IMR-90 (cell line): ENCODE results near the gene SERPINA1. TPM values are rescaled to one million over a fixed set of nuclear protein-coding genes. Genes with fewer than 3 reads are reported as not detected.

Source experiments
- ATAC-seq: fragments of 200-7000 bp; cut with Tn5 transposase; 2 replicates; pipeline ENCODE4 v1.9.1; 2020; ENCODE audit warnings: low read depth, mild to moderate bottlenecking, moderate library complexity
- BruUV-seq: library from RNA; stranded (reverse); fragments of 400-500 nt; replicated peaks from 2 replicates; lab custom pipeline; 2021; lab: Mats Ljungman, UMichigan
- CTCF ChIA-PET: fragments of 300-600 bp; formaldehyde crosslinking; extraction: SDS; loops from one replicate; lab custom pipeline; 2021; ENCODE audit warnings: antibody characterized with exemption; lab: Yijun Ruan, JAX
- POLR2A ChIA-PET: fragments of 300-600 bp; sonication (Branson Sonifier 250); formaldehyde crosslinking; loops from one replicate; lab custom pipeline; 2022; ENCODE audit warnings: antibody characterized with exemption; ENCODE audit not compliant: unreplicated experiment; lab: Charles Lee
- DNase-seq: peaks from one replicate; pipeline ENCODE4 v3.0.0; 2013
- H2AFZ ChIP-seq: replicated peaks from 2 replicates; pipeline ENCODE3; 2013; ENCODE audit warnings: low read length, mild to moderate bottlenecking; ENCODE audit not compliant: poor library complexity
- H2AK5ac ChIP-seq: 2 replicates; pipeline ENCODE4 v1.6.1; 2013; ENCODE audit warnings: low read depth, low read length, inconsistent platforms
- H2AK9ac ChIP-seq: replicated peaks from 2 replicates; pipeline ENCODE3; 2013; ENCODE audit warnings: mild to moderate bottlenecking, low read depth, low read length, moderate library complexity; ENCODE audit not compliant: poor library complexity
- H2BK120ac ChIP-seq: 2 replicates; pipeline ENCODE4 v1.6.1; 2013; ENCODE audit warnings: low read depth, low read length, inconsistent platforms
- H2BK15ac ChIP-seq: 3 replicates; pipeline ENCODE4 v1.6.1; 2013; ENCODE audit warnings: low read depth, low read length, inconsistent platforms
- H2BK20ac ChIP-seq: 2 replicates; pipeline ENCODE4 v1.6.1; 2013; ENCODE audit warnings: low read depth, mild to moderate bottlenecking, inconsistent platforms, low read length, moderate library complexity
- H2BK5ac ChIP-seq: 2 replicates; pipeline ENCODE4 v1.6.1; 2013; ENCODE audit warnings: mild to moderate bottlenecking, low read depth, low read length, inconsistent platforms; ENCODE audit not compliant: poor library complexity, severe bottlenecking
- H3K14ac ChIP-seq: replicated peaks from 2 replicates; pipeline ENCODE4 v1.6.1; 2013; ENCODE audit warnings: low read depth, low read length, inconsistent platforms
- H3K18ac ChIP-seq: 2 replicates; pipeline ENCODE4 v1.6.1; 2013; ENCODE audit warnings: low read depth, low read length, control low read depth
- H3K23ac ChIP-seq: 2 replicates; pipeline ENCODE4 v1.6.1; 2013; ENCODE audit warnings: low read depth, low read length, inconsistent platforms
- H3K27ac ChIP-seq: 2 replicates; pipeline ENCODE4 v1.5.1; 2013; ENCODE audit warnings: mild to moderate bottlenecking, control low read depth, low read length; ENCODE audit not compliant: insufficient read depth
- H3K27me3 ChIP-seq: 2 replicates; pipeline ENCODE4 v1.6.1; 2013; ENCODE audit warnings: low read length; ENCODE audit not compliant: control insufficient read depth, insufficient read depth
- H3K36me3 ChIP-seq: 2 replicates; pipeline ENCODE4 v1.6.1; 2013; ENCODE audit warnings: low read length, mixed read lengths; ENCODE audit not compliant: control insufficient read depth, insufficient read depth
- H3K4ac ChIP-seq: 2 replicates; pipeline ENCODE4 v1.6.1; 2013; ENCODE audit warnings: low read depth, low read length, inconsistent platforms
- H3K4me1 ChIP-seq: 2 replicates; pipeline ENCODE4 v1.6.1; 2013; ENCODE audit warnings: low read length, mixed read lengths; ENCODE audit not compliant: control insufficient read depth, insufficient read depth
- H3K4me2 ChIP-seq: 2 replicates; pipeline ENCODE4 v1.6.1; 2013; ENCODE audit warnings: low read depth, mild to moderate bottlenecking, control low read depth, low read length, moderate library complexity
- H3K4me3 ChIP-seq: 2 replicates; pipeline ENCODE4 v1.5.1; 2013; ENCODE audit warnings: low read depth, mild to moderate bottlenecking, control low read depth, low read length, moderate library complexity; ENCODE audit not compliant: insufficient read depth
- H3K56ac ChIP-seq: 2 replicates; pipeline ENCODE4 v1.6.1; 2013; ENCODE audit warnings: low read length, inconsistent platforms; ENCODE audit not compliant: insufficient read depth; ENCODE audit errors: extremely low read depth
- H3K79me1 ChIP-seq, 2 experiments: 2 replicates each; pipeline ENCODE4 v1.6.1; 2013; ENCODE audit warnings: low read length in 2 of 2, inconsistent platforms in 1 of 2, low read depth in 1 of 2
- H3K9ac ChIP-seq: 2 replicates; pipeline ENCODE4 v1.6.1; 2013; ENCODE audit warnings: low read depth, low read length, control low read depth
- H3K9me1 ChIP-seq: 2 replicates; pipeline ENCODE4 v1.6.1; 2013; ENCODE audit warnings: low read length, inconsistent platforms; ENCODE audit not compliant: insufficient read depth
- H3K9me3 ChIP-seq: 2 replicates; pipeline ENCODE4 v1.6.1; 2013; ENCODE audit warnings: low read length; ENCODE audit not compliant: control insufficient read depth, insufficient read depth
- H4K20me1 ChIP-seq: 2 replicates; pipeline ENCODE4 v1.6.1; 2013; ENCODE audit warnings: low read length, inconsistent platforms; ENCODE audit not compliant: insufficient read depth
- H4K5ac ChIP-seq: 2 replicates; pipeline ENCODE4 v1.6.1; 2013; ENCODE audit warnings: mild to moderate bottlenecking, low read depth, low read length, control low read depth
- H4K8ac ChIP-seq, 2 experiments: 2 replicates each; pipeline ENCODE4 v1.6.1; 2013; ENCODE audit warnings: low read depth in 2 of 2, low read length in 2 of 2, control low read depth in 1 of 2, inconsistent platforms in 1 of 2
- H4K91ac ChIP-seq: 2 replicates; pipeline ENCODE4 v1.6.1; 2013; ENCODE audit warnings: low read depth, low read length, inconsistent platforms; ENCODE audit not compliant: insufficient read depth
- BHLHE40 ChIP-seq: fragments of 150-350 bp; IDR thresholded peaks from 2 replicates; pipeline ENCODE4 v1.6.1; 2016; ENCODE audit warnings: mild to moderate bottlenecking, low read depth, low read length
- CEBPB ChIP-seq: IDR thresholded peaks from 2 replicates; pipeline ENCODE4 v1.6.1; 2012; ENCODE audit warnings: low read depth, low read length, improper control_type of control experiment
- CHD1 ChIP-seq: IDR thresholded peaks from 2 replicates; pipeline ENCODE4 v1.6.1; 2012; ENCODE audit warnings: low read depth, low read length, improper control_type of control experiment
- FOS ChIP-seq: fragments of 150-350 bp; IDR thresholded peaks from 2 replicates; pipeline ENCODE4 v1.6.1; 2016; ENCODE audit warnings: low read depth, low read length
- MAFK ChIP-seq: IDR thresholded peaks from 2 replicates; pipeline ENCODE4 v1.6.1; 2012; ENCODE audit warnings: low read depth, low read length, improper control_type of control experiment
- MXI1 ChIP-seq: IDR thresholded peaks from 2 replicates; pipeline ENCODE4 v1.6.1; 2012; ENCODE audit warnings: low read depth, mild to moderate bottlenecking, low read length, moderate library complexity, borderline replicate concordance
- POLR2A ChIP-seq: IDR thresholded peaks from 2 replicates; pipeline ENCODE4 v1.6.1; 2012; ENCODE audit warnings: mild to moderate bottlenecking, low read depth, low read length
- RAD21 ChIP-seq: IDR thresholded peaks from 2 replicates; pipeline ENCODE4 v1.6.1; 2012; ENCODE audit warnings: low read length, improper control_type of control experiment
- RCOR1 ChIP-seq: IDR thresholded peaks from 2 replicates; pipeline ENCODE4 v1.6.1; 2012; ENCODE audit warnings: mild to moderate bottlenecking, low read length, improper control_type of control experiment; ENCODE audit not compliant: insufficient replicate concordance
- RFX5 ChIP-seq: IDR thresholded peaks from 2 replicates; pipeline ENCODE4 v1.8.0; 2012; ENCODE audit warnings: low read depth, mild to moderate bottlenecking, low read length, moderate library complexity
- SMC3 ChIP-seq: fragments of 150-350 bp; IDR thresholded peaks from 2 replicates; pipeline ENCODE4 v1.6.1; 2016; ENCODE audit warnings: low read depth, mild to moderate bottlenecking, antibody characterized with exemption, low read length, moderate library complexity
- WGBS, 2 experiments: methylation state at CpG; one replicate each; pipeline versions ENCODE4 v1.1.5 to v1.1.7; 2013; ENCODE audit warnings: missing lambda C conversion rate in 2 of 2; ENCODE audit not compliant: insufficient read length in 1 of 2; ENCODE audit errors: extremely low coverage in 2 of 2; 5-methylcytosine and 5-hydroxymethylcytosine counted together
- dilution Hi-C: fragments of 300-500 bp; cut with HindIII; formaldehyde crosslinking; loops from one replicate; pipeline ENCODE4 v1.14.3; 2018; ENCODE audit warnings: low sequenced_read_pairs; ENCODE audit not compliant: unreplicated experiment
- in situ Hi-C: fragments of 300-500 bp; cut with MboI; formaldehyde crosslinking; loops from 3 replicates; pipeline ENCODE4 v1.14.3; 2019; ENCODE audit warnings: low sequenced_read_pairs, inconsistent platforms, mixed read lengths
- intact Hi-C: fragments of 100-400 bp; cut with micrococcal nuclease; formaldehyde crosslinking; loops from 2 replicates; pipeline ENCODE4 v1.10.0; 2022
- polyA plus RNA-seq, 3 experiments: library from polyadenylated mRNA; depleted of rRNA; stranded (reverse); fragments of >200 nt; gene quantifications; 2 replicates each; pipeline ENCODE4 v1.2.3, GENCODE V29; 2012; ENCODE audit warnings: low replicate concordance in 1 of 3
- total RNA-seq: library from RNA; depleted of rRNA; stranded (reverse); fragments of >200 nt; gene quantifications from 2 replicates; pipeline ENCODE4 v1.2.3, GENCODE V29; 2012
- TF ChIP-seq, protein P1 (sequence below): fragments of 150-350 bp; IDR thresholded peaks from 2 replicates; pipeline ENCODE4 v1.6.1; 2016; ENCODE audit warnings: low read depth, mild to moderate bottlenecking, low read length, moderate library complexity, borderline replicate concordance
- TF ChIP-seq, protein P2 (sequence below): conservative IDR thresholded peaks from 2 replicates; pipeline ENCODE4 v1.5.1; 2012; ENCODE audit warnings: mild to moderate bottlenecking, low read depth, low read length, improper control_type of control experiment

The SERPINA1 gene
- total and polyA plus RNA-seq, 2 of the 4 experiments (the other 2 are of a cell fraction), result 0.54 to 1.2 TPM

DNA sequence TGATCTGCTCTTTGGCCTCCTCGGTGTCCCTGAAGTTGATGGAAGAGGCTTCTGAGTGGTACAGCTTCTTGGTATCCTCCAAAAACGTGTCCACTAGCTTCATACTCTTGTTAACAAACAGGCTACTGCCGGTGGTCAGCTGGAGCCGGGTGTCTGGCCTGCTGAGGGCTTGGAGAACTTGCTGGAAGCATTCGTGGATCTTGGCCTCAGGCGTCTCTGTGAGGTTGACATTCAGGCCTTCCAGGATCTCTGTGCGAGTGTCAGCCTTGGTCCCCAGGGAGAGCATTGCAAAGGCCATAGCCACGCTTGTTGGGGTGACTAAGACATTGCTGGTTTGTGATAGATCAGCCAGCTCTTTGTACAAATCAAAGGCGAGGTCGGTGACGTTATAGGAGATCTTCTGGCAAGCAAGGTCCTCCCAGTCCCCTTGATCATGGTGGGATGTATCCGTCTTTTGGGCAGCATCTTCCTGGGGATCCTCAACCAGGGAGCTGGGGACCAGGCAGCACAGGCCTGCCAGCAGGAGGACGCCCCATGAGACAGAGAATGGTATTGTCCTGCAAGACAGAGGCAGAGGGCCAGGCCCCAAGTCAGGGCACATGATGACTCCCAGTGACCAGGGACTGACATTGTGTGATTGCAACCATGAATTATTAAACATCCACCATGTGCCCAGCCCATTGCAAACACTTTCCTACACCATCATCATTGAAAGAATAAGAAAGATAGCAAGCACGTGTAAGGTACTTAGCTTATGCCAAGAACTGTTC lies 22.1 kb downstream of the SERPINA1 start, which contains the start of gene SERPINA2 (continued):
- TF ChIP-seq, protein P1, sequence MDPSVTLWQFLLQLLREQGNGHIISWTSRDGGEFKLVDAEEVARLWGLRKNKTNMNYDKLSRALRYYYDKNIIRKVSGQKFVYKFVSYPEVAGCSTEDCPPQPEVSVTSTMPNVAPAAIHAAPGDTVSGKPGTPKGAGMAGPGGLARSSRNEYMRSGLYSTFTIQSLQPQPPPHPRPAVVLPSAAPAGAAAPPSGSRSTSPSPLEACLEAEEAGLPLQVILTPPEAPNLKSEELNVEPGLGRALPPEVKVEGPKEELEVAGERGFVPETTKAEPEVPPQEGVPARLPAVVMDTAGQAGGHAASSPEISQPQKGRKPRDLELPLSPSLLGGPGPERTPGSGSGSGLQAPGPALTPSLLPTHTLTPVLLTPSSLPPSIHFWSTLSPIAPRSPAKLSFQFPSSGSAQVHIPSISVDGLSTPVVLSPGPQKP, result no peak

DNA sequence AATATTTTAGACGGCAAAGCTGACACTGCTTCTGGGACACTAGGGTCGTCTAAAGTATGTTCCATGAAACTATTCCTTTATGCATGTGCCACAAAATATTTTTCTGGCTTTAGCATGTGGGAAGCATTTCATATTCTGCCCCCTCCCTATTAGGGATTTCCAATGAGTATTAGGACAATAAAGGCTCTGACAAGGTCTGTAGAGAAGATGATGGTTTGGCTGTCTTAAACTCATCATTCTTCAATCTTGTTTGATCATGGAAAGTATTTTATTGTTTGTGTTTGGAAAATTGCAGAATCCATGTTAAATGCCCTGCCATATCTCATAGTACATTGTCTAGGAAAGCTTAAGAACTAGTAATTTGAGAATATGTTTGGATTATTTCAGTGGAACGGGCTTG lies 22.8 kb downstream of the SERPINA1 start:
- Histone ChIP-seq H3K27ac (no peak overlapping the region), H4K91ac (no peak overlapping the region), H4K5ac (no peak overlapping the region), H2BK15ac (no peak overlapping the region), H3K4me2 (no peak overlapping the region), H2AK9ac (no peak overlapping the region), H3K9me3 (no peaks in the 10 kb centered on the region), H2AK5ac (no peak overlapping the region), H3K79me1 (no peaks in the 10 kb centered on the region), H3K23ac (no peak overlapping the region), H4K20me1 (no peaks in the 10 kb centered on the region), H3K4me1 (no peaks in the 10 kb centered on the region), H2BK5ac (no peak overlapping the region), H4K8ac (no peak overlapping the region), H3K56ac (no peak overlapping the region), H3K4ac (no peak overlapping the region), H3K9me1 (0 out of 2 replicates have a peak, but pooled peaks cover 4% of the 10 kb centered on the region), H3K4me3 (no peak overlapping the region), H2AFZ (no peak overlapping the region), H2BK20ac (no peak overlapping the region), H3K36me3 (no peaks in the 10 kb centered on the region), H3K18ac (no peak overlapping the region), H3K14ac (no peak overlapping the region), H3K27me3 (no peaks in the 10 kb centered on the region; the same call in 1 of the 2 replicates), H2BK120ac (no peak overlapping the region), H3K9ac (no peak overlapping the region)
- WGBS, 2 experiments, result 80% methylated on average over 1 of the region's 3 CpGs; no CpG with 5 or more reads in 1 of the 2 experiments
- intact Hi-C loops, result no loop called here
- ChIA-PET POLR2A (no interaction called here), CTCF (no interaction called here)
- no TSS peak for BruUV-seq
- no peak for ATAC-seq
- in situ Hi-C loops, result no loop called here
- dilution Hi-C loops, result no loop called here
- DNase-seq, result no peak
- TF ChIP-seq, protein P2, sequence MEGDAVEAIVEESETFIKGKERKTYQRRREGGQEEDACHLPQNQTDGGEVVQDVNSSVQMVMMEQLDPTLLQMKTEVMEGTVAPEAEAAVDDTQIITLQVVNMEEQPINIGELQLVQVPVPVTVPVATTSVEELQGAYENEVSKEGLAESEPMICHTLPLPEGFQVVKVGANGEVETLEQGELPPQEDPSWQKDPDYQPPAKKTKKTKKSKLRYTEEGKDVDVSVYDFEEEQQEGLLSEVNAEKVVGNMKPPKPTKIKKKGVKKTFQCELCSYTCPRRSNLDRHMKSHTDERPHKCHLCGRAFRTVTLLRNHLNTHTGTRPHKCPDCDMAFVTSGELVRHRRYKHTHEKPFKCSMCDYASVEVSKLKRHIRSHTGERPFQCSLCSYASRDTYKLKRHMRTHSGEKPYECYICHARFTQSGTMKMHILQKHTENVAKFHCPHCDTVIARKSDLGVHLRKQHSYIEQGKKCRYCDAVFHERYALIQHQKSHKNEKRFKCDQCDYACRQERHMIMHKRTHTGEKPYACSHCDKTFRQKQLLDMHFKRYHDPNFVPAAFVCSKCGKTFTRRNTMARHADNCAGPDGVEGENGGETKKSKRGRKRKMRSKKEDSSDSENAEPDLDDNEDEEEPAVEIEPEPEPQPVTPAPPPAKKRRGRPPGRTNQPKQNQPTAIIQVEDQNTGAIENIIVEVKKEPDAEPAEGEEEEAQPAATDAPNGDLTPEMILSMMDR, result no peak
- no peak for TF ChIP-seq FOS
- TF ChIP-seq MAFK, result no peak
- TF ChIP-seq CEBPB, result no peak
- no peak for TF ChIP-seq CHD1
- no peak for TF ChIP-seq MXI1
- no peak for TF ChIP-seq RCOR1
- no peak for TF ChIP-seq RAD21
- no peak for TF ChIP-seq POLR2A
- no peak for TF ChIP-seq BHLHE40
- TF ChIP-seq SMC3, result no peak
- TF ChIP-seq RFX5, result no peak
- TF ChIP-seq, protein P1, result no peak
